GM19438 (cell line): Measurements from ENCODE around the gene SH3RF2.
"Not testable (repeated sequence)": the region's sequence is repeated elsewhere in the genome, so short reads cannot be mapped to it uniquely, and the experiment has no call there.

ENCODE experiments used
- ATAC-seq: cut with Tn5 transposase; IDR thresholded peaks from one replicate; pipeline ENCODE4 v1.9.1; 2021; ENCODE audit warnings: low read depth; ENCODE audit not compliant: unreplicated experiment

The SH3RF2 gene

GRCh38 chr5:146073239-146073900 lies 137.0 kb downstream of the SH3RF2 start:
- ATAC-seq, result no peak

GRCh38 chr5:146076028-146076427 lies 139.7 kb downstream of the SH3RF2 start:
- ATAC-seq, result no peak

- ATAC-seq, result no peak
Observed at GRCh38 chr5:146076455-146076854, 140.1 kb downstream of the SH3RF2 start.

- no peak for ATAC-seq
Observed at GRCh38 chr5:146078566-146078965, 142.2 kb downstream of the SH3RF2 start.

- ATAC-seq, result no peak
Observed at GRCh38 chr5:146079695-146080373, 143.5 kb downstream of the SH3RF2 start.

- ATAC-seq, result no peak
Observed at GRCh38 chr5:146081556-146081955, 145.2 kb downstream of the SH3RF2 start.

GRCh38 chr5:146082798-146083197 lies 146.4 kb downstream of the SH3RF2 start:
- ATAC-seq, result peak; percentile 69

- no peak for ATAC-seq
Observed at GRCh38 chr5:146084376-146084775, 148.0 kb downstream of the SH3RF2 start.

- ATAC-seq, result no peak
Observed at GRCh38 chr5:146088098-146088497, 151.7 kb downstream of the SH3RF2 start.

- ATAC-seq, result no peak
Observed at GRCh38 chr5:146089287-146089686, 152.9 kb downstream of the SH3RF2 start.

- no peak for ATAC-seq
Observed at GRCh38 chr5:146091881-146092280, 155.5 kb downstream of the SH3RF2 start.

- no peak for ATAC-seq
Observed at GRCh38 chr5:146098047-146098446, 161.7 kb downstream of the SH3RF2 start.

- ATAC-seq, result no peak
Observed at GRCh38 chr5:146101646-146102045, 165.3 kb downstream of the SH3RF2 start.

- no peak for ATAC-seq
Observed at GRCh38 chr5:146103594-146103993, 167.2 kb downstream of the SH3RF2 start.

GRCh38 chr5:146105477-146105876 lies 169.1 kb downstream of the SH3RF2 start, which contains the start of gene PLAC8L1:
Gene PLAC8L1 (minus strand): TSS chr5:146105577. CDS start chr5:146104311, 1,266 bp downstream.
- ATAC-seq, result no peak

- ATAC-seq, result no peak
Observed at GRCh38 chr5:146107901-146108300, 171.5 kb downstream of the SH3RF2 start.

GRCh38 chr5:146108870-146109269 lies 172.5 kb downstream of the SH3RF2 start:
- ATAC-seq, result not testable (repeated sequence)

- ATAC-seq, result no peak
Observed at GRCh38 chr5:146109379-146109778, 173.0 kb downstream of the SH3RF2 start.

- ATAC-seq, result no peak
Observed at GRCh38 chr5:146111409-146111808, 175.0 kb downstream of the SH3RF2 start.

- ATAC-seq, result no peak
Observed at GRCh38 chr5:146112476-146112875, 176.1 kb downstream of the SH3RF2 start.
